Muscle of leg (tissue), 11 donors: ENCODE data around the gene AREG. TPM values are rescaled to one million over a fixed set of nuclear protein-coding genes. Genes with fewer than 3 reads are reported as not detected.

Source experiments
- DNase-seq: peaks from one replicate; pipeline ENCODE4 v3.0.0; 2013
- H3K27ac ChIP-seq: one replicate; pipeline ENCODE4 v1.5.1; 2013; ENCODE audit warnings: mild to moderate bottlenecking, low read length, control low read depth
- H3K27me3 ChIP-seq: one replicate; pipeline ENCODE4 v1.6.1; 2013; ENCODE audit warnings: low read length; ENCODE audit not compliant: control insufficient read depth, insufficient read depth
- H3K36me3 ChIP-seq: one replicate; pipeline ENCODE4 v1.6.1; 2013; ENCODE audit warnings: low read length; ENCODE audit not compliant: control insufficient read depth, insufficient read depth
- H3K4me1 ChIP-seq: one replicate; pipeline ENCODE4 v1.6.1; 2013; ENCODE audit warnings: low read length; ENCODE audit not compliant: control insufficient read depth, insufficient read depth
- H3K4me3 ChIP-seq: one replicate; pipeline ENCODE4 v1.5.1; 2013; ENCODE audit warnings: low read length, control low read depth
- H3K9me3 ChIP-seq: replicated peaks from 2 replicates; pipeline ENCODE4 v1.6.1; 2013; ENCODE audit warnings: low read depth, low read length; ENCODE audit not compliant: control insufficient read depth
- WGBS: methylation state at CpG from one replicate; pipeline ENCODE4 v1.1.5; 2013; ENCODE audit warnings: missing lambda C conversion rate; ENCODE audit not compliant: insufficient coverage; 5-methylcytosine and 5-hydroxymethylcytosine counted together
- polyA plus RNA-seq, 8 donors: library from polyadenylated mRNA; unstranded; fragments of 120-200 nt; gene quantifications; one replicate each; pipeline versions ENCODE4 v1.2.1 to v1.2.3, GENCODE V29; 2013; ENCODE audit warnings: inconsistent platforms in 1 of 8, low replicate concordance in 1 of 8; ENCODE audit not compliant: insufficient read length in 8 of 8, insufficient read depth in 1 of 8
- total RNA-seq: library from RNA; stranded (reverse); fragments of 120-200 nt; gene quantifications from one replicate; pipeline ENCODE4 v1.2.4, GENCODE V29; 2013

Gene AREG
- total and polyA plus RNA-seq, 9 donors: 0.09 to 0.40 (median 0.15) TPM; not detected in 4

DNA sequence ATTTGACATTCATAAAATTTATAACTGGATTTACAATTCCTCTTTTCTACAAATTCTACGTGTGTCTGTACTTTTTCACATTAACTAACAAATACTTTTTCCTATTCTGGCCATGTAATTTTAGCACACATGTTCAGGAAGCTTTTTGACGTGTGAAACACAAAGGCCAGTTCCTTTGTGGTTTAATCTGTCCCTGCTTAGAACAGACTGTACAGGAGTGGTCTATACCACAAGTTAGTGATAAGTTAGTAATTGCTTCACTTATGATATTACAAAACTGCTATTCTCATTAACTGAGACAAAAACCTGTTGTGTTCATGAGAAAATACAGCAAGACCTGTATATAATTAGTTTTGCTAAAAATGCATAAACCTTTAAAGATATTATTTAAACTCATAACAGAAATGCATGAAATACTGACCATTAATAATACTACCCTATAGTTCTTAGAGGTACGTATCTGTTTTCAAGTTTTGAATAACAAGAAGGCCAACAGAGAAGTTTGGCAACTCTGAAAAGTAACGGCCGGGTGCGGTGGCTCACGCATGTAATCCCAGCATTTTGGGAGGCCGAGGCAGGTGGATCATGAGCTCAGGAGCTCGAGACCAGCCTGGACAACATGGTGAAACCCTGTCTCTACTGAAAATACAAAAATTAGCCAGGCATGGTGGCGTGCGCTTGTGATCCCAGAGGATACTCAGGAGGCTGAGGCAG, 13.7 kb upstream of the AREG start:
- Histone ChIP-seq H3K36me3 (no peaks in the 10 kb centered on the region), H3K9me3 (no peaks in the 10 kb centered on the region), H3K27me3 (no peaks in the 10 kb centered on the region), H3K4me1 (no peaks in the 10 kb centered on the region), H3K27ac (no peak overlapping the region), H3K4me3 (no peak overlapping the region)
- 75% methylated on average over 9 of the region's 11 CpGs for WGBS
- peak; percentile 10 for DNase-seq

DNA sequence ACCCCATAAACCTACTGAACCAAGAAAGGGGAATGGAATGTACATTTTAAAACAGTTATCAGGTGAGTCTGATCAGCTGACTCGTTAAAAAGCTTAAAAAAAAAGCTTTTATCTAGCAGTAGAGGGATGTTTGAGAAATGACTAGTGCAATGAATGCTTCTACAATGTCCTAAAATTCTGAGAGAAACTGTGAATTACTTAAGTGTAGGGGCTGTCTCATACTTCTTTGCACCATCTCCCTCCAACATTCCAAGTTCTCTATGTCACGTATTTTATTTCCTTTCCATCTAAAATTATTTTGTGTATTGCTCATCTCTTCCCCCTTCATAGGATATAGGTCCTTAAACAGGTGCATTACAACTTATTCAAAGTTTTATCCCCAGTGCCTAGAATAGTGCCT, 11.9 kb upstream of the AREG start:
- no peaks in the 10 kb centered on the region for H3K4me1 ChIP-seq
- H3K36me3 ChIP-seq: no peaks in the 10 kb centered on the region
- H3K9me3 ChIP-seq: no peaks in the 10 kb centered on the region
- no peak overlapping the region for H3K4me3 ChIP-seq
- DNase-seq: no peak
- WGBS: no CpG with 5 or more reads among the region's 2 CpGs
- no peaks in the 10 kb centered on the region for H3K27me3 ChIP-seq
- no peak overlapping the region for H3K27ac ChIP-seq

DNA sequence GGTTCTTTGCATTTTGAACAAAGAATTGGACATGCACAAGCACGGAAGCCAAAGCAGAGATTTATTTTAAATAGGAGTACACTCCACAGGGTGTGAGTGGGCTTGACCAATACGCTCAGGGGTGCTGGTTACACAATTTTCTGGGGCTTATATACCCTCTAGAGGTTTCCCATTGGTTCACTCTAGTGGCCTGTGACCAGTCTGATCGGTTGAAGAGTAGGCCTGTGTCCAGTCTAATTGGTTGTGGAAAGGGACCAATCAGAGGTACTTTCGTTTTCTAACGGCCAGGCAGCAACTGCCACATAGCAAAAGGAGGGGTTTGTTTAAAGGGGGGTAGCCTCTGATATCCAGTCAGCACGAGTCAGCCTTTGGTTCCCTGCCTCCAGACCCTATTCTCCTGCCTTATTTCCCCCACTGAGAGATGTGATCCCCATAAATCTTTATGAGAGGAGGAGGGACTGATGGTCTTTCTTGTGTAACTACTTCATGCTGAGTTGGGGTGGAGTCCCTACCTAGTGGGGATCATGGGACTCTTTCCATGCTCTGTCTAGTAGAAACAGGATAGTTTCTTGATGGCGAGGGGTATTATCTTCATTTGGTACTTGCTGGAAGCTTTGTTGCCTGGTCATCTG, 11.3 kb upstream of the AREG start:
- Histone ChIP-seq H3K27ac (no peak overlapping the region), H3K4me1 (no peaks in the 10 kb centered on the region), H3K4me3 (no peak overlapping the region), H3K27me3 (no peaks in the 10 kb centered on the region), H3K36me3 (no peaks in the 10 kb centered on the region), H3K9me3 (no peaks in the 10 kb centered on the region)
- 84% methylated on average over 4 of the region's 7 CpGs for WGBS
- DNase-seq: no peak

GRCh38 chr4:74435296-74435695, 9.6 kb upstream of the AREG start:
- no peak for DNase-seq
- H3K27ac ChIP-seq: no peak overlapping the region
- WGBS: no CpG with 5 or more reads among the region's 1 CpG
- no peaks in the 10 kb centered on the region for H3K9me3 ChIP-seq
- H3K4me1 ChIP-seq: no peaks in the 10 kb centered on the region
- H3K36me3 ChIP-seq: no peaks in the 10 kb centered on the region
- no peaks in the 10 kb centered on the region for H3K27me3 ChIP-seq
- no peak overlapping the region for H3K4me3 ChIP-seq

DNA sequence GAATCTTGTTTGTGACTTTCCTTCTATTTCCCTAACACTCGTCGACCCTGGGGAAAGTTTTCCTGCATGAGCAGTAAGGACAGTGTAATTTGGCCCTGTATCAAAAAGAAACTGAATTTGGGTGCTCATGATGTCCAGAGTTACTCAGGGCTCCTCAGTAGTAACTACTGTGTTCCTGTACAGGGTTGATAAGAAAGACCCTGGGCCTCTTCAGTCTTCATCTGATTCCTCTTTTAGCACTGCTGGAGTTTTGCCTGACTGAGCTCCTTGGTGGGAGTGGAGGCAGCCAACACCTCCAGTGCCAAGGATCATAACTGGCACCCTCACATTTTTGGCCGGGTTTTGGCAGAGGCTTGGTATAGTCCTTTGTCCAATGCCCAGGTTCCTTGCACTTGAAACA, 7.1 kb upstream of the AREG start:
- no CpG with 5 or more reads among the region's 3 CpGs for WGBS

DNA sequence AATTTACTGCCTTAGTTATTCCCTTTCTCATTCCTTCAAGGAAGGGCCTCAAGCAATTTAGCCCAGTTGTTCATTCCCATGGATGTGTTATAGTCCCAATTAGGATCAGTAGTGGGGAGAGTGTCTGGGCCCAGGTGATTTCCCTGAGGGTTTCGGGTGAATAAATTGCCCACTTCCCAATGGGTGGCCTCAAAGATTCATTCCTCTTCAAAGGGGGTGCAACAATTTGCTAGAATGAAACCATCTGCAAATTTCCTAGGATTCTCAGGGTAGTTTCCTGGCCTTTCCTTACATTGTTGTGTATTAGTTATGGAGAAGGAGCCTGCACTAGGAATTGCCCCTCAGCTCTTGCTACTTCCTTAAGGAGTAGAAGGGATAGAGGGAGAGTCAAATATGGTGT, 6.3 kb upstream of the AREG start:
- Histone ChIP-seq H3K27ac (no peak overlapping the region), H3K4me3 (no peak overlapping the region), H3K27me3 (no peaks in the 10 kb centered on the region), H3K9me3 (no peaks in the 10 kb centered on the region), H3K36me3 (no peaks in the 10 kb centered on the region), H3K4me1 (no peaks in the 10 kb centered on the region)
- 100% methylated on average over 1 of the region's 1 CpG for WGBS
- DNase-seq: no peak

More for the DNA sequence above, 7.1 kb upstream of the AREG start:
- Histone ChIP-seq H3K27me3 (no peaks in the 10 kb centered on the region), H3K4me1 (no peaks in the 10 kb centered on the region), H3K4me3 (no peak overlapping the region), H3K9me3 (no peaks in the 10 kb centered on the region), H3K27ac (no peak overlapping the region), H3K36me3 (no peaks in the 10 kb centered on the region)
- DNase-seq: no peak

DNA sequence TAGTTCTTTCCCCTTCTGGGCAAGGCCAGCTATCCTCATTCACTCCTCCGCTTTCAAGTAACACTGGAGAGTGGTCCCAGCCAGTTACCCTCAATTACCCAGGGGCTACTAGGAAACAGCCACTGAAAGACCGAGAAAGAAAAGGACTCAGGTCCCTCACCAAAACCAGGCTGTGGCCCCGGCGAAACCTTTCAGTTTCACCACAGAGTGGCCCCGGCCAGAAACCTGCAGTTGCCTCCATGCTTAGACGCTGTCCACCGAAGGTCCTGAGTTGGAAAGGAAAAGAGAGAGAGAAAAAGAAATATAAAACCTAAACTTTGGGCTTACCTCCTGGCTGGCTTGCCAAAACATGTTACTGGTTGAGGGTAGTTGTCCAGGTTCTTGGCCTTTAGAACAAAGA, 5.0 kb upstream of the AREG start:
- Histone ChIP-seq H3K27me3 (peaks cover 2% of the 10 kb centered on the region), H3K27ac (no peak overlapping the region), H3K9me3 (no peaks in the 10 kb centered on the region), H3K4me3 (no peak overlapping the region), H3K4me1 (no peaks in the 10 kb centered on the region), H3K36me3 (no peaks in the 10 kb centered on the region)
- DNase-seq: no peak
- 100% methylated on average over 1 of the region's 7 CpGs for WGBS

DNA sequence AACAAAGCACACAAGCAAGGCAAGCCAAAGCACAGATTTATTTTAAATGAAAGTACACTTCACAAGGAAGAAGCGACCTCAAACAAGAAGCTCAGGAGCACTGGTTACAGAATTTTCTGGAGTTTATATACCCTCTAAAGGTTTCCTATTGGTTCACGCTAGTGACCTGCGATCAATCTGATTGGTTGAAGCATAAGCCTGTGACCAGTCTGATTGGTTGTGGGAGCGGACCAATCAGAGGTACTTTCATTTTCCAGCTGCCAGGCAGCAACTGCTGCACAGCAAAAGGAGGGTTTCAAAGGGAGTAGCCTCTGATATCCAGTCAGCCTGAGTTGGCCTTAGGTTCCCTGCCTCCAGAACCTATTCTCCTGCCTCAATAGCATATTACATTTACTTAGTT, 4.6 kb upstream of the AREG start:
- DNase-seq: no peak
- H3K4me1 ChIP-seq: peaks cover 3% of the 10 kb centered on the region
- H3K27ac ChIP-seq: no peak overlapping the region
- 100% methylated on average over 2 of the region's 4 CpGs for WGBS
- no peaks in the 10 kb centered on the region for H3K36me3 ChIP-seq
- peaks cover 6% of the 10 kb centered on the region for H3K27me3 ChIP-seq
- no peak overlapping the region for H3K4me3 ChIP-seq
- no peaks in the 10 kb centered on the region for H3K9me3 ChIP-seq

DNA sequence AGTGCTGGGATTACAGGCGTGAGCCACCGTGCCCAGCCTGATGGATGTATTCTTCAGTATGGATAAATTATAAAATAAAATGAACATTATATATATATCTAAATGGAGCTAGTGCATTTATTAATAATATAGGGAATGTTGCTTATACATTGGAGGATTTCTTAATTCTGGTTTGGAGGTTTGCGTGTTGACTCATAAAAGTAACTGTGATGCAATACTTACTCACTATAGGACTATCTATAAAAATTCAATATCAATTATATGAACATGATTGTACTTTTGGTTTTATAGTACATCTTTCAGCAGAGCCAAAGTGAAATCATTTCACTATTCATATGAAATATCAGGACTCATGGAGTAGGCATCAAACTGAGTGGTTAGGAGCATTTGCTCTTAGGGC, 3.2 kb upstream of the AREG start:
- peaks cover 4% of the 10 kb centered on the region for H3K4me1 ChIP-seq

GRCh38 chr4:74446193-74446868, 1.4 kb downstream of the AREG start:
- Histone ChIP-seq H3K36me3 (no peaks in the 10 kb centered on the region), H3K27me3 (peaks cover 12% of the 10 kb centered on the region), H3K27ac (no peak overlapping the region), H3K9me3 (no peaks in the 10 kb centered on the region), H3K4me3 (no peak overlapping the region), H3K4me1 (peaks cover 4% of the 10 kb centered on the region)
- no peak for DNase-seq
- WGBS: 84% methylated on average over 6 of the region's 8 CpGs

More for the DNA sequence above, 3.2 kb upstream of the AREG start:
- WGBS: no CpG with 5 or more reads among the region's 3 CpGs
- no peak overlapping the region for H3K4me3 ChIP-seq
- no peak for DNase-seq
- peaks cover 12% of the 10 kb centered on the region for H3K27me3 ChIP-seq
- H3K9me3 ChIP-seq: no peaks in the 10 kb centered on the region
- H3K36me3 ChIP-seq: no peaks in the 10 kb centered on the region
- H3K27ac ChIP-seq: no peak overlapping the region
